Stimulated activated CD8-positive, alpha-beta memory T cell treated with anti-CD3 and anti-CD28 coated beads, Interleukin-4, amount 100 ng/mL, for 4 hours (primary cell): Measurements from ENCODE around the gene MFN1.

Experiments used
- DNase-seq, 2 donors: peaks; one replicate each; pipeline ENCODE4 v3.0.0-alpha.2; 2020; ENCODE audit warnings: low read depth in 2 of 2, low spot score in 1 of 2

MFN1 gene

DNA sequence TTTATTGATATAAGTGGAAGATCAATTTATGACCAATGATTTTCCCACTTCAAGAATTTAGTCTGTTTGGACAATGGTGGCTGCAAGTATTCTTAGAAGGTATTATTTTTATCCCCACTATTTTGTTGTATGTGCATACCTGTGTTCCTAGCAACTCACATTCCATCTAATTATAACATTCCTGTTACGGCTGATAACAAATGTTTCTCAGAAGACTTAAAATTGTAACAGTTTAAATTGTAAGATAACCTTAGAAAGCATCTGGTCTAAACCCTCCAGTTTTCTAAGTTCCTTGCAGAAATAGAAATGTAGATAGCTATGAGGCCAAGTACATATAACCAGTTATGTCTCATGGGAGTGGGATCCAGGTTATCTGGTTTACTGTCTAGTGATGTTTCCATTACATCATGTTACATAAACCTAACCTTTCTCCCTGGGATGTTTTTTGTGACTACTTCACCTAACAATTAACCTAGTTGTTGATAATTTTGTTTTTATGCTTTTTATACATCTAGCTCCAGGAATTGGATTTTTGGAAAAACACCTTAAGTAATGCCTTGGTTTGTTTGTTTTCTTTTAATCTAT is 11.1 kb upstream of the MFN1 start:
- DNase-seq: no peak

DNA sequence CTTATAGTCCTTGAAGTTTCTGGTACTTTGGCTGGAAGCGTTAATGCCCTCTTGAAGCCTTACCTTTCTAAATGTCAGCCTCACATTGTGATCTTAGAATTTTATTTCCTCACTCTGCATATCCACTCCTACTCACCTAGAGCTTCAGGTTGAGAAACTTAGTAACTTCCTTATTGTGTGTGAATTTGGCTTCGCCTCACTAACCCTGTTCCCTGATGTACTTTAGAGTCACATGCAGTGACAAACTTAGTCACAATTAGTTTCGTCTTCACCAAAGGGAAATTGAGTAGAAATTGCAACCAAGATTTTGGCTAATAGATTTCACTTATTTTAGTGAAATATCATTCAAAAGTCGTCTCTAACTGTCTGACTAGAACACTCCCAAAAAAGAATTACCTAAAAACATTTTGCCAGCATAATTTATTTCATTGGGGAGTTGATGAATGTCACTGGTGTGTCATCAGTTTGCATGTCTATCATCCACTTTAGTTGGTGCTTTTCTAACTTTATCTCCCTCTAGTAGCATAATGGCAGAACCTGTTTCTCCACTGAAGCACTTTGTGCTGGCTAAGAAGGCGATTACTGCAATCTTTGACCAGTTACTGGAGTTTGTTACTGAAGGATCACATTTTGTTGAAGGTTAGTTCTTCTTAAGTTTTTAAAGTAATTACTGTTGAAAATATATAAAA is 960 bp downstream of the MFN1 start:
- no peak for DNase-seq

DNA sequence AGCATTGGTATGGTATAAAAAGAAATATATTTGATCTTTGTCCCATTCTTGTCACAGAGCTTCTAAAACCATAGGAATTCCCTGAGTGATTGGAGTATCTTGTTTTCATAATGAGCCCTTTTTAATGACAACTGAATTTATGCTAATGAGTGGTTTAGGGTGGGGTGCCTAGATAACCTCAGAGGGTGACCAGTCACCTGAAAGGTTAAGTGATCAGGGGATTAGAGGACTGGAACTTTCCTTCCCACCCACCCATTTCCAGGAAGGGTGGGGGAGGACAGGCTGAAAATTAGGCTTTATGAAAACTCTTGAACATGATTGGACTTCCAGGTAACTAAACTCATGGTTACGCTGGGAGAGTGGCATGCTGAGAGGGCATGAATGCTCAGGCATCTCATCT is 8.5 kb downstream of the MFN1 start:
- DNase-seq: no peak

DNA sequence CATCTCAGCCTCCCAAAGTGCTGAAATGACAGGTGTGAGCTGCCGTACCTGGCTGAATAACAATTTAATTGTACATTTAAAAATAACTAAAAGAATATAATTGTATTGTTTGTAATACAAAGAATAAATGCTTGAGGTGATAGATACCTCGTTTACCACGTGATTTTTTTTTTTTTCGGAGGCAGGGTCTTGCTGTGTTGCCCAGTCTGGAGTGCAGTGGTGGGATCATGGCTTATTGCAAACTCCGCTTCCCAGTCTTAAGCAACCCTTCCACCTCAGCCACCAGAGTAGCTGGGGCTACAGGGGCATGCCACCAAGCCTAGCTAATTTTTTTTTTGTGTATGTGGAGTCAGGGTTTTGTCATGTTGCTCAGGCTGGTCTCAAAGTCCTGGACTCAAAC is 15.8 kb downstream of the MFN1 start:
- no peak for DNase-seq

DNA sequence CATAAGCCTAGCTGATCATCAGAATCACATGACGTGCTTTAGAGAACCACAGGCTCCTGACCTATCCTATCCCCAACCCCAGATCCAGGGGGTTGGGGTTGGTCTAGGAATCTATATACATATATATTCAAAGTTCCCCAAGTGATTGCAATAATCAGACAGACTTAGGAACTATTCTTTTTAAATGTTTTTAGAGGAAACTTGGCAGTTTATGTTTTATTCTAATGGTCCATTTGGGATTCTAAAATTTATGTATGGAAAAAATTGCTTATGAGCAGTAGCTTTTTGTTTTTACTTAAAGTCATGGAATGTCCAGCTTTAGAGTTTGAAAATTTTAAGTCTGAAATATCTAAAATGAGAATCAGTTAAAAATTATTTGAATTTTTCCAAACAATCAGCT is 22.1 kb downstream of the MFN1 start:
- DNase-seq: no peak

DNA sequence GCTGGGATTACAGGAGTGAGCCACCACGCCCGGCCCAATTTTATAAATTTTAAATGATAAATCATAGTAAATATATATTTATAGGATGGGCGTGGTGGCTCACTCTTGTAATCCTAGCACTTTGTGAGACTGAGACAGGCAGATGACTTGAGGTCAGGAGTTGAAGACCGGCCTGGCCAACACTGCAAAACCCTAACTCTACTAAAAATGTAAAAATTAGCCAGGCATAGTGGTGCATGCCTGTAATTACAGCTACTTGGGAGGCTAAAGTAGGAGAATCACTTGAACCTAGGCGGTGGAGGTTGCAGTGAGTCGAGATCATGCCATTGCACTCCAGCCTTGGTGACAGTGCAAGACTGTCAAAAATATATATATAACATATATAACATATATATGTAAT is 26.4 kb downstream of the MFN1 start:
- no peak for DNase-seq

DNA sequence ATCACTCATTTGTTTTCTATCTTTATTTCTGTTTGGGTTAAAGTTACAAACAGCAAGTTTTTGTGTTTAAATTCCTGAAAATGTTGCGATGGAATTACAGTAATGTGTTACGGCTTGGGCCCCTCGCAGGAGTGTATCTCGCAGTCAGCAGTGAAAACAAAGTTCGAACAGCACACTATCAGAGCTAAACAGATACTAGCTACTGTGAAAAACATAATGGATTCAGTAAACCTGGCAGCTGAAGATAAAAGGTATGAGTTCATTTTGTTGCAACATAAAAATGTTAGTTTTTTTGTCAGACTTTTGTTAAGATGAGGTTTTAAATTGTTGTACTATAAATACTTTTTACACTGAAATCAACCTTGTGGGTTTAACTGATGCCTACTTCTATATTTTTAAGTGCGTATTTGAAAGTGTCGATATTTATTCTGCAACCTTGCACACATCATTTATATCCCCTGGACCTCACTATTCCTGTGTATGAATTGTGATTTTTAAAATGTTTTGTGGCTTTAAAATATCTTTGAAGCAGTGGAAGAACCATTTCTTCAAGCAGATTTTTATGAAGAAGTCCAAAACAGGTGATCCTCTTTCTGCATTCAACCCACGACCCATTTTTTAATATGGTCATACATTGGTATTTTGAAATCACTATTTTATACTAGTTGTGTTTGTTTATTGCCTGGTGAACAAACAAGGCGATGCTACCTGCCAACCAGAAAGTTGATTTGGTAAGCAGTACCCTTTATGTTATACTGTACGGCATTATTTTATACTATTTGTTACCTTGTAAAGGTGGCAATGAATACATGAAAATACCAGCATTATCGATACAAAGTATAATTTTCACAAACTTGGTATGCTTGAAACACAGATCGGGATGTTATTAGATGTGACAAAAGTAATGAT is 27.8 kb downstream of the MFN1 start:
- DNase-seq: no peak

DNA sequence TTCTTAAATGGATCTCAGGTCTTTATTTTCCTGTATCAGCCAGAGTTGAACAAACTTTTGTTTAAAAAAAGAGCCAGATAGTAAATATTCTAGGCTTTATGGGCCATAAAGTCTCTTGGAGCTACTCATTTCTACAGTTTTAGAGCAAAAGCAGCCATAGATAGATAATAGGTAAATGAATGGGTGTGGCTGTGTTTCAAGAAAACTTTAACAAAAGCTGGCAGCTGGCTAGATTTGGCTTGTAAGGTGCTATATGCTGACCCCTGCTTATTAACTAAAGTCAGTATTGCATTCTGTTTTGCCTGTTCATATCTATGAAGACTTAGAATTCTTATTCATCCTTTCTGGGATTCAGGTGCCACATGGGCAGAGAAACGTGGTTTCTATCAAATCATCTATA is 29.0 kb downstream of the MFN1 start:
- DNase-seq: no peak

DNA sequence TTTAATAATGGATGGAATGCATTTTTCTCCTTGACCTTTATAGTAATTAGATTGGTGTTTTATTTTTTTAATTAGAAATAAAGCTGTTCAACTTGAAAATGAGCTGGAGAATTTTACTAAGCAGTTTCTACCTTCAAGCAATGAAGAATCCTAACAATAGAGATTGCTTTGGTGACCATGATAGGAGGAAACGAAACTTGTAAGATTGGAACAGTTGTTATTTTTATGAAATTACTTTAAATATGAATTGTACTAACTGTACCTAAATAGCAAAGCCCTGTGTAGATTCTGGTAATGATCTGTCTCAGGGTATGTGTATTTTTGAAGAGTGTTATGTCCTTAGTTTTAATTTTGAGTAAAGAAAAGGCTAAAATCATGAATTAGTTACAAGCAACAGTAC is 44.4 kb downstream of the MFN1 start:
- no peak for DNase-seq

DNA sequence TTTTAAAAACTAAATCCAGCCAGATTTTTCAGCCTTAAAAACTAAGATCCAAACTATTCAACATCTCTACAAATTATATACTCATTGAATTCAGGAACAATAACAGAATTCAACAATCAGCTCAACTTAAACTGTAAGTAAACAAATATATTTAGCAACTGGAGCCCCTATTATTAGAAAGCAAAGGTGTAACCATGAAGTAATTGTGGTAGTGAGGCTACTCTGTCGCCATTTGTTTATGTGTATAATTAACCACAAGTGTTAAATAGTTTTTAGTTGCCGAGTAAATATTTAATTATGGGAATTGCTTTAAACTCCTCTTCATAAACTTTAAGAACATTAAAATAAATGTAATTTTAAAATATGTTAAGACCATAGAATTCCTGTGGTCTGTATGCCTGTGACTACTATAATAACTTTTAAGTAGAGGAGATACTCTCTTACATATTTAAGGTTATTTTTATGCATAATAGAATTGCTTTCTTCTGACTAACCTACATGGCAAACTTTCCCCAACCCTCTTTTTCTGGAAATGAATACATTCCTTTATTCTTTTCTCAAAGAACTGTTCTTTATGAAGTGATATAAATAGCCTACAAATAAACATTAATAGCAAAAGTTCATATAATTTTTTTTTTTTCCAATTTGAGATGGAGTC is 51.2 kb downstream of the MFN1 start:
- no peak for DNase-seq

DNA sequence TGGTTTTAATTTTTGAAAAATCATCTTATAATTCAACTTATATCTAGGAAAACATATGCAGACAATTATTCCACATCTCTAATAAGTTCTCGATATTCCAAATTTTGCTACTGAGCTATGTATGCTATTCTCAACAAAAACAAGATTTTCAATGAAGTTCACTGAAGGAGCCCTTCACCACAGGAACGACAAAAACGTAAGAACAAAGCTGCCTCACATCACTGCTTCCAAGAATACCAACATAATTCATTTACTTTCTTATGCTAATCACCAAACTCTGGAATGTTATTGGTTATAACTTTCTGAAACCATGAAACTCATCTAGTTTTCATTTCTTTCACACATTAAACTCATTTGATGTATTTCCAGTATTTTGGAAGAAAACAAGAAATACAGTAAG is 54.1 kb downstream of the MFN1 start:
- no peak for DNase-seq

DNA sequence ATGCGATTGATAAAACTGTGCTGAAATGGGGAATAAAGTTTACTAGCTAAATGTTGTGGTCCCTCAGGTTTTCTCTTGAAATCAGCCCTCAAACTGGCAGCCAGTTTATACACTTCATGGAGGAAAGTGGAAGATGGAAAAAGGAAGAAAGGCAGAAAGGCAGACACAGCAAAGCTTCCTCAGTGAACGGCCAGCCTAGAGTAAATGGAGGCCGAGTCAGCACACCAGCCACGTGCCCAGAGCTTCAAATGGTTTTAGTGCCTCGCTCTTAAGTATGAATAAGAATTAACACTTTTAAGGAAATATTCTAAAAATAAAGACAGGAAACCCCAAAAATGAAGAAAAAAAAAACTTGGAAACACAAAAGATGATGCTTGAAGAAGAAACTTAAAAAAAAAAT is 55.5 kb downstream of the MFN1 start:
- no peak for DNase-seq

DNA sequence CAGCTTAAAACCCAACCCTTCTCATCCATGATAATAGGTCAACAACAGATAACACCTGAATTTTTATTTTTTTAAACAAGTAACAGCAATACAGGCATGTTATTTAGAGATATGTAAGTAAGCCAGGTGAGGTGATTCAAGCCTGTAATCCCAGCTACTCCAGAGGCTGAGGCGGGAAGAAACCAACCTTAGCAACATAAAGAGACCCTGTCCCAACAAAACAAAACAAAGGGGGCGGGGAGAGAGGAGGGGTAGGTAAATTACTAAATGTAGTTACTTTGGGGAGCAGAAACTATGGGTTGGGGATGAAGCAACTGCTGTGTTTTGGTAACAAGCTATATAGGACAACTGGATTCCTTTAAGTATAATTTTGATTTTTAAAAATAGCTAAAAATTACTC is 56.8 kb downstream of the MFN1 start:
- no peak for DNase-seq

DNA sequence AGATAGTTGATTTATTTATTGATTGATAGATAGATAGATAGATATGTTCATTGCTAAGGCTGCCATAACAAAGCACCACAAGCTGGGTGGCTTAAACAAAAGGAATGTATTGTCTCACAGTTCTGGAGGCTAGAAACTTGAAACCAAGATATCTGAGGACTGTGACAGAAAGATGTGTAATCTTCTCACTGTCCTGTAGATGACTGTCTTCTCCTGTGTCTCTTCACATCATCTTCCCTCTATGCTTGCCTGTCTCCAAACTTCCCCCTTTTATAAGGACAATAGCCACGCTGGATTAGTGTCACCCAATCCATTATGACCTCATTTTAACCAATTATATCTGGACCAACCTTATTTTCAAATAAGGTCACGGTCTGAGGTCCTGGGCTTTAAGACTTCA is 62.8 kb downstream of the MFN1 start:
- no peak for DNase-seq

DNA sequence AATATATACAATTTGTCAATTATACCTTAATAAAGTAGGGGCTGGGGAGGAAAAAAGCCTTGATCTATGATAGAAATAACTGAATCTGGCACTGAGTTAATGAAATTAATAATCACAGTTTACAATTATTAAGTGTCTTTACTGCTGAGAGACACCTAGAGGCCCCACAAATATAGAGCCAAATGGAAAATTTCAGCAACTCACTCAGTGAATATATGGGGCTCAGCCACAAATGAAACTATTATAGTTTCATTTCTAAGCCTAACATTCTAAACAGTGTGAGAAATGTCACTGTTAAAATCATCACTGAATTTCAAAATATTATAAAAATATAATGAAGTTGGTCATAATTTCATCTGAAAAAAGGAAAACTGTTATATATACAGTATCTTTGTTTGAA is 63.5 kb downstream of the MFN1 start:
- no peak for DNase-seq

DNA sequence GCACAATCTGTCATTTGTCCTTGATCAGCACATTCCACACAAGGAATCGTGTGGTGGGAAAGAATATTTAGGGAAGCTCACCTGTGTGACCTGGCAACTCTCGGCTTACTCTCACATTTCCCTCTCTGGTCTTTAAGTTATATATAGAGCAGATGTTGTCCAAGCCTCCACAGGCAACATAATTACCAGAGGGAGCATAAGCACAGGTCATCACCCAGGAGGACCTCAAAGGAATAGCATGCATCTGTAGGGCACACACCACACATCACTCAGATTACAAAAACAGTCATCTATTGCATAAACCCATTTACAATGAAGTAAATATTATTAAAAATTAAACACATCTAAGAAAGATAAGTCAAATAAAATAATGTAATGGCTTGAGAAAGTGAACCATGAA is 67.3 kb downstream of the MFN1 start:
- no peak for DNase-seq

DNA sequence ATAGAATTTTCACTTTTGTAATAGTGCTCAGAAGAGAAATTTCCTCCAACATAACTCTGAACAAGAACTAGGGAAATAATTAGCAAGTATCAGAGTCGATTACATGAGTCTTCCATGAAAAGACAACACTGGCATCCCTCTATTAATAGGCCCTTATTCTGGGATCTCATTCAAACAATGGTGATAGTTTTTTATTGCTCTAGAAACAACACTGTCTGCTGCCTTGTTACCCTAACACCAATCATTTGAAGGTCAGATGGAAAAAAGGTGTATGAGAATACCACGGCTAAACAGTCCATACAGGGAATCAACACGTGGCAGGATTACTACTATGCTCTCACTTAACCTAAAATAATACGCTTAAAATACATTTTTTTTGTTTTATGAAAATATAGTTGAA is 67.9 kb downstream of the MFN1 start:
- DNase-seq: no peak

DNA sequence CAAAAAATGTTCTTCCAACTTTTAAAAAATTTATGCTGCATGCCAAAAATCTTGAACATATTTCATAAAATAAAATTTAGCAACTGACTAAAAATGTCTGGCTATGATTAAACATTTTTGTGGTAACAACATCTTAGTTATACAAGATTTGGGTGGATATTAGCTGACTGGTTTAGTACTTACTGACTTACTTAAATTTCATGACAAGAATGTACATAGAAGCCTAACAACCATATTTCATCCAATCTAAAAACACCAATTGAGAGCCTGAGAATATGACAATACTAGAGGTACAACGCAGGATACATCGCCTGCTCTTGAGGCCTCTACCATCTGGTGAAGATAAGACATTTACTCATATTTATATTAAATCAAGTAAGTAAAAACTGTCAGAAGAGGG is 69.2 kb downstream of the MFN1 start:
- DNase-seq: no peak

DNA sequence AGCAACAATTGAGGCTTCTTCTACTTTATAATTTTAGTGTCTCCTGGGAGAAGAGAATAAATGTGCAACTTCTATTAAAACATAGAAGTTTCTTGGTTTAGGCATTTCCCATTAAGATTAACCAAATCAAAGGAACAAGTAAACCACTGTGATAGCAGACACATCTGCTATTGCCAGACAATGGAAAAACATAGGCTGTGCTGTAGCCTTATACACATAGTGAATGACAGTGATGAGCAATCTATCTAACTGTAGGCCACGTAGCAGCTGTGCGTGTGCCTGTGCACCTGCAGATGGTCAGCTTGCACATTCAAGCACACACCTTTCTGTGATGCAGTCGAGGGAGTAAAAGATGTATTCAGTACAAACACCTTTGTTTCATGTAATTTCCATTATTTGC is 71.1 kb downstream of the MFN1 start:
- no peak for DNase-seq

DNA sequence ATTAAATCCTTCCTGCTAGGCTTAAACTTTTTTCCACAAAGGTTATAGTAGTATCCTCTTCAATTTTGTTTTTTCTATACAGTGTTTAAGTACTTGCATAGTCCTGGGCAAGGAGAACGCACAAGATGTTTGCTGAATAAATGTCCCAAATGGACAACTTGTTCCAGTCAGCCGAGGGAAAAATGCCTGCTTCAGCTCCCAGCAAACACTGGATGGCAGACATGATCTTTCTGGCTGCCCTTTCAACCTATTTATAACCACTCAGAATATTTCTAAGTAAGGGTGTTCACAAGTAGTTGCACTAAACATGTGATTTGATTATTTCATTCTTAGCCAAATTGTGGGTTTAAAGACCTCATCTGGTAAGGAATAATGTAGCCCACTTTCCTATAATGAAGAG is 74.0 kb downstream of the MFN1 start:
- no peak for DNase-seq

DNA sequence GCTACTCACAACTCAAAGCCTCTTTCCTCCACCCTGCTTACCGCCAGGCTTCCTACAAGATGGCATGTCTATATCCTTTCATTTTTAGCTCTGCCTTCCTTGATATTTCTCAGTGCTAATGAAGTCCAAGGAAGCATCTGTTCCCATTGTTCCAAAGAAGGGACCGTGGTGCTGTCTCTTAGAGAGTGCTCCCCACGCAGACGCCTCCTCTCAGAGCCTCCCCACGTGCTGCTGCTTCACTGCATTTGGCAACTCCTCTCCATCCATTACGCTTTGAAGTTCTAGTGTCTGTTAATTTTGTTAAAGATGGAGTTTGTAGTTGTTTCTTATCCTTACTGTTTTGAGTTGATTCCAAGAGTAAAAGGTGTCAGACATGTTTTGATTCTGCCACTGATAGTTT is 77.6 kb downstream of the MFN1 start:
- DNase-seq: no peak
